Chondrocyte (in vitro differentiated cells): Measurements from ENCODE around the gene SFR1. TPM values are rescaled to one million over a fixed set of nuclear protein-coding genes. Genes with fewer than 3 reads are reported as not detected.
"Not testable (repeated sequence)": the region's sequence is repeated elsewhere in the genome, so short reads cannot be mapped to it uniquely, and the experiment has no call there.

Experiments
- DNase-seq: peaks from one replicate; pipeline ENCODE4 v3.0.0; 2021; ENCODE audit warnings: mixed read lengths, low spot score
- H3K27ac Mint-ChIP-seq: one replicate; pipeline ENCODE4 v1.8.0; 2021; ENCODE audit warnings: mild to moderate bottlenecking, moderate library complexity, mixed read lengths; ENCODE audit not compliant: unreplicated experiment
- H3K27me3 Mint-ChIP-seq: 2 replicates; pipeline ENCODE4 v1.8.0; 2021; ENCODE audit warnings: low read depth, mixed read lengths
- H3K36me3 Mint-ChIP-seq: 2 replicates; pipeline ENCODE4 v1.8.0; 2021; ENCODE audit warnings: low read depth, mixed read lengths
- H3K4me1 Mint-ChIP-seq: 2 replicates; pipeline ENCODE4 v1.8.0; 2021; ENCODE audit warnings: low read depth, mild to moderate bottlenecking, mixed read lengths
- H3K4me3 Mint-ChIP-seq: one replicate; pipeline ENCODE4 v1.8.0; 2021; ENCODE audit warnings: mild to moderate bottlenecking, moderate library complexity, mixed read lengths; ENCODE audit not compliant: unreplicated experiment
- H3K9me3 Mint-ChIP-seq: 2 replicates; pipeline ENCODE4 v1.8.0; 2021; ENCODE audit warnings: low read depth, mixed read lengths
- CTCF ChIP-seq: fragments of 200-600 bp; sonication (generic); IDR thresholded peaks from 2 replicates; pipeline ENCODE4 v1.5.0; 2021; ENCODE audit warnings: antibody characterized with exemption, mild to moderate bottlenecking, moderate library complexity
- total RNA-seq: library from RNA; stranded (reverse); gene quantifications from 3 replicates; pipeline ENCODE4 v1.2.1, GENCODE V29; 2021

The SFR1 gene
- total RNA-seq, 1 donor from 2014 or later, result 4.6 TPM

- peaks cover 29% of the 10 kb centered on the region for H3K9me3 Mint-ChIP-seq
- H3K27me3 Mint-ChIP-seq, result peaks cover 29% of the 10 kb centered on the region
- H3K27ac Mint-ChIP-seq, result no peak overlapping the region
- no peak for TF ChIP-seq CTCF
- no peaks in the 10 kb centered on the region for H3K4me1 Mint-ChIP-seq
- peaks cover 9% of the 10 kb centered on the region for H3K36me3 Mint-ChIP-seq
- DNase-seq, result no peak
- H3K4me3 Mint-ChIP-seq, result no peak overlapping the region
Measured at GRCh38 chr10:104150139-104150538, 28.2 kb downstream of the SFR1 start.

GRCh38 chr10:104151737-104152136 is 29.8 kb downstream of the SFR1 start:
- Mint-ChIP-seq H3K27me3 (peaks cover 33% of the 10 kb centered on the region), H3K4me1 (no peaks in the 10 kb centered on the region), H3K9me3 (peaks cover 29% of the 10 kb centered on the region), H3K27ac (no peak overlapping the region), H3K4me3 (no peak overlapping the region), H3K36me3 (peaks cover 9% of the 10 kb centered on the region)
- no peak for TF ChIP-seq CTCF
- DNase-seq, result no peak

GRCh38 chr10:104155591-104155990 is 33.6 kb downstream of the SFR1 start:
- no peak for TF ChIP-seq CTCF
- peaks cover 9% of the 10 kb centered on the region for H3K36me3 Mint-ChIP-seq
- no peak overlapping the region for H3K27ac Mint-ChIP-seq
- peaks cover 20% of the 10 kb centered on the region for H3K9me3 Mint-ChIP-seq
- no peak overlapping the region for H3K4me3 Mint-ChIP-seq
- H3K4me1 Mint-ChIP-seq, result no peaks in the 10 kb centered on the region
- peaks cover 36% of the 10 kb centered on the region for H3K27me3 Mint-ChIP-seq
- DNase-seq, result no peak

- Mint-ChIP-seq H3K9me3 (peaks cover 8% of the 10 kb centered on the region), H3K27ac (no peak overlapping the region), H3K36me3 (peaks cover under 1% of the 10 kb centered on the region), H3K4me3 (no peak overlapping the region), H3K27me3 (peaks cover 36% of the 10 kb centered on the region), H3K4me1 (peaks cover 2% of the 10 kb centered on the region)
- DNase-seq, result no peak
- TF ChIP-seq CTCF, result no peak
Measured at GRCh38 chr10:104170610-104171254, 48.8 kb downstream of the SFR1 start.

GRCh38 chr10:104174136-104174535 is 52.2 kb downstream of the SFR1 start:
- H3K4me3 Mint-ChIP-seq, DNase-seq, H3K27ac Mint-ChIP-seq, H3K4me1 Mint-ChIP-seq, H3K36me3 Mint-ChIP-seq: not testable (repeated sequence)
- Mint-ChIP-seq H3K27me3 (peaks cover 43% of the 10 kb centered on the region), H3K9me3 (peaks cover 11% of the 10 kb centered on the region)

Other genes starting within 250 kb of the SFR1 start
- 15.8 to 22.5 TPM (median 20.4 TPM) in 3 replicates for gene STN1, start 204.0 kb upstream of the SFR1 start, total RNA-seq
- 30.8 to 33.5 TPM (median 30.9 TPM) in 3 replicates for gene SLK, start 155.0 kb upstream of the SFR1 start, total RNA-seq
- gene COL17A1, start 36.3 kb upstream of the SFR1 start, total RNA-seq, result not detected in 3 replicates
- 0.15 to 0.17 TPM in 2 of 3 replicates, not detected in the other for gene CFAP43, start 110.2 kb downstream of the SFR1 start, total RNA-seq
- gene GSTO1, start 132.7 kb downstream of the SFR1 start, total RNA-seq, result 57.0 to 78.2 TPM (median 61.8 TPM) in 3 replicates
- gene GSTO2, start 147.0 kb downstream of the SFR1 start, total RNA-seq, result 0.28 to 0.73 TPM (median 0.32 TPM) in 3 replicates
- 10.3 to 14.5 TPM (median 14.1 TPM) in 3 replicates for gene ITPRIP, start 216.3 kb downstream of the SFR1 start, total RNA-seq
- 0.13 to 0.27 TPM (median 0.15 TPM) in 3 replicates for gene CFAP58, start 231.7 kb downstream of the SFR1 start, total RNA-seq